ENCODE measurements around the gene PCDHGB3. TPM values are rescaled to one million over a fixed set of nuclear protein-coding genes. Genes with fewer than 3 reads are reported as not detected.
"Not testable (repeated sequence)": the region's sequence is repeated elsewhere in the genome, so short reads cannot be mapped to it uniquely, and the experiment has no call there.

PCDHGB3 gene
- total and polyA plus RNA-seq, 9 of the 15 experiments (the other 6 are each of a cell fraction or from before 2014, with no cell fraction given), result 0.05 to 0.19 (median 0.11) TPM; not detected in 2

DNA sequence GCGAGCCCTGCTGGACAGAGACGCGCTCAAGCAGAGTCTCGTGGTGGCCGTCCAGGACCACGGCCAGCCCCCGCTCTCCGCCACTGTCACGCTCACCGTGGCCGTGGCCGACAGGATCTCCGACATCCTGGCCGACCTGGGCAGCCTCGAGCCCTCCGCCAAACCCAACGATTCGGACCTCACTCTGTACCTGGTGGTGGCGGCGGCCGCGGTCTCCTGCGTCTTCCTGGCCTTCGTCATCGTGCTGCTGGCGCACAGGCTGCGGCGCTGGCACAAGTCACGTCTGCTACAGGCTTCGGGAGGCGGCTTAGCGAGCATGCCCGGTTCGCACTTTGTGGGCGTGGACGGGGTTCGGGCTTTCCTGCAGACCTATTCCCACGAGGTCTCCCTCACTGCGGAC, 37.5 kb upstream of the PCDHGB3 start:
- intact Hi-C loops (cut with micrococcal nuclease); ATAC-seq; H3K4me1 ChIP-seq (replicated peaks in 1 of 2; ENCODE audit: control insufficient read depth in 2 of 2, insufficient read depth in 2 of 2, low read length in 2 of 2); BruUV-seq (replicated peaks); H3K4me2 ChIP-seq (ENCODE audit: insufficient read depth, low read length); FAIRE-seq; H3K9ac ChIP-seq (ENCODE audit: insufficient read depth in 1 of 2, low read depth in 2 of 2, low read length in 2 of 2); H4K20me1 ChIP-seq (replicated peaks; ENCODE audit: control insufficient read depth, insufficient read depth, low read length); H3K27ac ChIP-seq (ENCODE audit: extremely low read depth, low read depth, low read length); H3K4me3 ChIP-seq; DNase-seq (ENCODE audit: extremely low read depth in 1 of 4, low spot score in 3 of 4); H3K36me3 ChIP-seq (ENCODE audit: control insufficient read depth, insufficient read depth, low read length); CTCF ChIA-PET (ENCODE audit: low intra/inter-chr PET ratio); H2AFZ ChIP-seq (ENCODE audit: low read depth, low read length); in situ Hi-C loops (cut with MboI); POLR2A ChIA-PET; H3K79me2 ChIP-seq (ENCODE audit: control insufficient read depth, insufficient read depth, low read length); H3K27me3 ChIP-seq (ENCODE audit: control insufficient read depth in 2 of 2, insufficient read depth in 2 of 2, low read length in 2 of 2); H3K9me3 ChIP-seq (replicated peaks; ENCODE audit: control insufficient read depth, insufficient read depth, low read depth, low read length); H3K9me1 ChIP-seq (ENCODE audit: control insufficient read depth, insufficient read depth, low read length): not testable (repeated sequence)
- 0 out of 2 replicates have a peak, but pooled peaks have one; percentile 27 for TF ChIP-seq ZBTB33 (CRISPR knock-in tag; IDR thresholded peaks at IDR 0.05)
- 68% methylated on average over 16 of the region's 39 CpGs for WGBS (ENCODE audit: insufficient coverage, low coverage, missing lambda C conversion rate)

Measured in K562 (cell line).